ENCODE results near the gene STEAP3. TPM values are rescaled to one million over a fixed set of nuclear protein-coding genes. Genes with fewer than 3 reads are reported as not detected.

Gene STEAP3
- total RNA-seq, 1 donor from 2014 or later: 8.9 TPM

GRCh38 chr2:119295688-119296375, 72.2 kb downstream of the STEAP3 start:
- no peaks in the 10 kb centered on the region for H3K9me3 ChIP-seq (ENCODE audit: control insufficient read depth in 3 of 3, low read length in 3 of 3)
- H3K27ac ChIP-seq (ENCODE audit: low read depth, low read length): no peak overlapping the region
- no peaks in the 10 kb centered on the region for H3K36me3 ChIP-seq (ENCODE audit: control insufficient read depth in 3 of 3, insufficient read depth in 3 of 3, low read length in 3 of 3)
- no peaks in the 10 kb centered on the region for H3K27me3 ChIP-seq (ENCODE audit: control insufficient read depth in 3 of 3, insufficient read depth in 3 of 3, low read length in 3 of 3)
- no peak overlapping the region for H3K4me3 ChIP-seq (ENCODE audit: low read length in 3 of 3)
- peaks cover 16 to 27% (median 24%) of the 10 kb centered on the region in 3 donors for H3K4me1 ChIP-seq (ENCODE audit: control insufficient read depth in 3 of 3, insufficient read depth in 3 of 3, low read length in 3 of 3)
- H3K9ac ChIP-seq (ENCODE audit: low read depth in 1 of 3, low read length in 3 of 3): no peak overlapping the region

GRCh38 chr2:119301413-119301812, 77.8 kb downstream of the STEAP3 start:
- peaks cover 0 to 3% (median 2%) of the 10 kb centered on the region in 3 donors for H3K4me1 ChIP-seq (ENCODE audit: control insufficient read depth in 3 of 3, insufficient read depth in 3 of 3, low read length in 3 of 3)
- H3K9me3 ChIP-seq (ENCODE audit: control insufficient read depth in 3 of 3, low read length in 3 of 3): no peaks in the 10 kb centered on the region
- no peak overlapping the region for H3K27ac ChIP-seq (ENCODE audit: low read depth, low read length)
- no peaks in the 10 kb centered on the region for H3K27me3 ChIP-seq (ENCODE audit: control insufficient read depth in 3 of 3, insufficient read depth in 3 of 3, low read length in 3 of 3)
- no peaks in the 10 kb centered on the region for H3K36me3 ChIP-seq (ENCODE audit: control insufficient read depth in 3 of 3, insufficient read depth in 3 of 3, low read length in 3 of 3)
- H3K4me3 ChIP-seq (ENCODE audit: low read length in 3 of 3): no peak overlapping the region
- H3K9ac ChIP-seq (ENCODE audit: low read depth in 1 of 3, low read length in 3 of 3): no peak overlapping the region

GRCh38 chr2:119304847-119305246, 81.2 kb downstream of the STEAP3 start:
- Histone ChIP-seq H3K9me3 (ENCODE audit: control insufficient read depth in 3 of 3, low read length in 3 of 3) (no peaks in the 10 kb centered on the region), H3K36me3 (ENCODE audit: control insufficient read depth in 3 of 3, insufficient read depth in 3 of 3, low read length in 3 of 3) (no peaks in the 10 kb centered on the region), H3K4me3 (ENCODE audit: low read length in 3 of 3) (no peak overlapping the region), H3K27me3 (ENCODE audit: control insufficient read depth in 3 of 3, insufficient read depth in 3 of 3, low read length in 3 of 3) (no peaks in the 10 kb centered on the region), H3K27ac (ENCODE audit: low read depth, low read length) (peak overlapping the region; percentile 94), H3K4me1 (ENCODE audit: control insufficient read depth in 3 of 3, insufficient read depth in 3 of 3, low read length in 3 of 3) (peaks cover 3 to 6% (median 5%) of the 10 kb centered on the region in 3 donors), H3K9ac (ENCODE audit: low read depth in 1 of 3, low read length in 3 of 3) (no peak overlapping the region)

- Histone ChIP-seq H3K27me3 (ENCODE audit: control insufficient read depth in 3 of 3, insufficient read depth in 3 of 3, low read length in 3 of 3) (no peaks in the 10 kb centered on the region), H3K4me3 (ENCODE audit: low read length in 3 of 3) (peak overlapping the region in 2 of 3 donors; percentile 71 to 72), H3K9ac (ENCODE audit: low read depth in 1 of 3, low read length in 3 of 3) (peak overlapping the region; percentile 70 to 81 (median 77)), H3K4me1 (ENCODE audit: control insufficient read depth in 3 of 3, insufficient read depth in 3 of 3, low read length in 3 of 3) (peaks cover 3 to 6% (median 5%) of the 10 kb centered on the region in 3 donors), H3K27ac (ENCODE audit: low read depth, low read length) (peak overlapping the region; percentile 94), H3K36me3 (ENCODE audit: control insufficient read depth in 3 of 3, insufficient read depth in 3 of 3, low read length in 3 of 3) (no peaks in the 10 kb centered on the region), H3K9me3 (ENCODE audit: control insufficient read depth in 3 of 3, low read length in 3 of 3) (no peaks in the 10 kb centered on the region)
These were observed 82.0 kb downstream of the STEAP3 start for GRCh38 chr2:119305497-119306195.

GRCh38 chr2:119306196-119306590, 82.6 kb downstream of the STEAP3 start:
- Histone ChIP-seq H3K27me3 (ENCODE audit: control insufficient read depth in 3 of 3, insufficient read depth in 3 of 3, low read length in 3 of 3) (no peaks in the 10 kb centered on the region), H3K4me3 (ENCODE audit: low read length in 3 of 3) (peak overlapping the region; percentile 51 to 72 (median 71)), H3K4me1 (ENCODE audit: control insufficient read depth in 3 of 3, insufficient read depth in 3 of 3, low read length in 3 of 3) (peaks cover 3 to 6% (median 5%) of the 10 kb centered on the region in 3 donors), H3K27ac (ENCODE audit: low read depth, low read length) (peak overlapping the region; percentile 94), H3K36me3 (ENCODE audit: control insufficient read depth in 3 of 3, insufficient read depth in 3 of 3, low read length in 3 of 3) (no peaks in the 10 kb centered on the region), H3K9me3 (ENCODE audit: control insufficient read depth in 3 of 3, low read length in 3 of 3) (no peaks in the 10 kb centered on the region), H3K9ac (ENCODE audit: low read depth in 1 of 3, low read length in 3 of 3) (peak overlapping the region; percentile 70 to 81 (median 77))

- Histone ChIP-seq H3K9me3 (ENCODE audit: control insufficient read depth in 3 of 3, low read length in 3 of 3) (no peaks in the 10 kb centered on the region), H3K4me1 (ENCODE audit: control insufficient read depth in 3 of 3, insufficient read depth in 3 of 3, low read length in 3 of 3) (peaks cover 5 to 10% (median 6%) of the 10 kb centered on the region in 3 donors), H3K27ac (ENCODE audit: low read depth, low read length) (no peak overlapping the region), H3K36me3 (ENCODE audit: control insufficient read depth in 3 of 3, insufficient read depth in 3 of 3, low read length in 3 of 3) (peaks cover 0 to 2% (median 0%) of the 10 kb centered on the region in 3 donors), H3K9ac (ENCODE audit: low read depth in 1 of 3, low read length in 3 of 3) (no peak overlapping the region), H3K4me3 (ENCODE audit: low read length in 3 of 3) (no peak overlapping the region), H3K27me3 (ENCODE audit: control insufficient read depth in 3 of 3, insufficient read depth in 3 of 3, low read length in 3 of 3) (no peaks in the 10 kb centered on the region)
These were observed 83.9 kb downstream of the STEAP3 start for GRCh38 chr2:119307419-119308140.

- H3K27ac ChIP-seq (ENCODE audit: low read depth, low read length): no peak overlapping the region
These were observed 85.2 kb downstream of the STEAP3 start for GRCh38 chr2:119308793-119309330.

GRCh38 chr2:119311371-119311770, 87.7 kb downstream of the STEAP3 start:
- H3K27me3 ChIP-seq (ENCODE audit: control insufficient read depth in 3 of 3, insufficient read depth in 3 of 3, low read length in 3 of 3): no peaks in the 10 kb centered on the region
- H3K4me3 ChIP-seq (ENCODE audit: low read length in 3 of 3): no peak overlapping the region
- peaks cover 5 to 12% (median 5%) of the 10 kb centered on the region in 3 donors for H3K4me1 ChIP-seq (ENCODE audit: control insufficient read depth in 3 of 3, insufficient read depth in 3 of 3, low read length in 3 of 3)
- H3K36me3 ChIP-seq (ENCODE audit: control insufficient read depth in 3 of 3, insufficient read depth in 3 of 3, low read length in 3 of 3): peaks cover 0 to 2% (median 0%) of the 10 kb centered on the region in 3 donors
- peak overlapping the region; percentile 78 for H3K27ac ChIP-seq (ENCODE audit: low read depth, low read length)
- H3K9me3 ChIP-seq (ENCODE audit: control insufficient read depth in 3 of 3, low read length in 3 of 3): no peaks in the 10 kb centered on the region
- no peak overlapping the region for H3K9ac ChIP-seq (ENCODE audit: low read depth in 1 of 3, low read length in 3 of 3)

More at GRCh38 chr2:119308793-119309330, 85.2 kb downstream of the STEAP3 start:
- Histone ChIP-seq H3K9me3 (ENCODE audit: control insufficient read depth in 3 of 3, low read length in 3 of 3) (no peaks in the 10 kb centered on the region), H3K4me1 (ENCODE audit: control insufficient read depth in 3 of 3, insufficient read depth in 3 of 3, low read length in 3 of 3) (peaks cover 5 to 15% (median 6%) of the 10 kb centered on the region in 3 donors), H3K27me3 (ENCODE audit: control insufficient read depth in 3 of 3, insufficient read depth in 3 of 3, low read length in 3 of 3) (no peaks in the 10 kb centered on the region), H3K9ac (ENCODE audit: low read depth in 1 of 3, low read length in 3 of 3) (no peak overlapping the region), H3K36me3 (ENCODE audit: control insufficient read depth in 3 of 3, insufficient read depth in 3 of 3, low read length in 3 of 3) (peaks cover 0 to 2% (median 0%) of the 10 kb centered on the region in 3 donors), H3K4me3 (ENCODE audit: low read length in 3 of 3) (no peak overlapping the region)

- no peaks in the 10 kb centered on the region for H3K27me3 ChIP-seq (ENCODE audit: control insufficient read depth in 3 of 3, insufficient read depth in 3 of 3, low read length in 3 of 3)
- H3K4me3 ChIP-seq (ENCODE audit: low read length in 3 of 3): no peak overlapping the region
- H3K36me3 ChIP-seq (ENCODE audit: control insufficient read depth in 3 of 3, insufficient read depth in 3 of 3, low read length in 3 of 3): peaks cover 0 to 2% (median 0%) of the 10 kb centered on the region in 3 donors
- H3K9me3 ChIP-seq (ENCODE audit: control insufficient read depth in 3 of 3, low read length in 3 of 3): no peaks in the 10 kb centered on the region
- no peak overlapping the region for H3K9ac ChIP-seq (ENCODE audit: low read depth in 1 of 3, low read length in 3 of 3)
- H3K4me1 ChIP-seq (ENCODE audit: control insufficient read depth in 3 of 3, insufficient read depth in 3 of 3, low read length in 3 of 3): peaks cover 5 to 12% (median 5%) of the 10 kb centered on the region in 3 donors
- H3K27ac ChIP-seq (ENCODE audit: low read depth, low read length): peak overlapping the region; percentile 78
These were observed 88.2 kb downstream of the STEAP3 start for GRCh38 chr2:119311831-119312230.
